GM23338 (cell line): ENCODE results near the gene ZNF292. TPM values are rescaled to one million over a fixed set of nuclear protein-coding genes. Genes with fewer than 3 reads are reported as not detected.

Experiments
- ATAC-seq: fragments of 200-7000 bp; cut with Tn5 transposase; 3 replicates; pipeline ENCODE4 v1.9.1; 2020
- DNase-seq: peaks from one replicate; pipeline ENCODE4 v3.0.0-alpha.2; 2015; ENCODE audit warnings: low spot score
- H2AFZ ChIP-seq: fragments of 200-600 bp; sonication (generic); 2 replicates; pipeline ENCODE4 v1.8.0; 2016; ENCODE audit warnings: antibody characterized with exemption, mild to moderate bottlenecking, moderate library complexity
- H3F3A ChIP-seq: fragments of 200-600 bp; sonication (generic); replicated peaks from 2 replicates; pipeline ENCODE4 v1.8.0; 2017; ENCODE audit warnings: antibody characterized with exemption, mixed run types, low read depth
- H3K27ac ChIP-seq: fragments of 200-600 bp; sonication (generic); 2 replicates; pipeline ENCODE4 v1.6.1; 2016; ENCODE audit warnings: low read depth
- H3K27me3 ChIP-seq: fragments of 200-600 bp; sonication (generic); 2 replicates; pipeline ENCODE4 v1.8.0; 2016; ENCODE audit warnings: mild to moderate bottlenecking, mixed run types, moderate library complexity; ENCODE audit not compliant: insufficient read depth
- H3K36me3 ChIP-seq: fragments of 200-600 bp; sonication (generic); 2 replicates; pipeline ENCODE4 v1.8.0; 2016; ENCODE audit warnings: mild to moderate bottlenecking; ENCODE audit not compliant: insufficient read depth
- H3K4me1 ChIP-seq: fragments of 200-600 bp; sonication (generic); 2 replicates; pipeline ENCODE4 v1.8.0; 2016; ENCODE audit warnings: mild to moderate bottlenecking, moderate library complexity; ENCODE audit not compliant: insufficient read depth
- H3K4me2 ChIP-seq: fragments of 200-600 bp; sonication (generic); 2 replicates; pipeline ENCODE4 v1.7.1; 2017; ENCODE audit warnings: mixed run types
- H3K4me3 ChIP-seq: fragments of 200-600 bp; sonication (generic); 2 replicates; pipeline ENCODE4 v1.6.1; 2016; ENCODE audit warnings: mixed run types
- H3K79me2 ChIP-seq: fragments of 200-600 bp; sonication (generic); replicated peaks from 2 replicates; pipeline ENCODE4 v1.8.0; 2017; ENCODE audit warnings: mild to moderate bottlenecking; ENCODE audit not compliant: insufficient read depth
- H3K9me2 ChIP-seq: fragments of 200-600 bp; sonication (generic); 2 replicates; pipeline ENCODE4 v1.8.0; 2017; ENCODE audit not compliant: insufficient read depth
- H4K20me1 ChIP-seq: fragments of 200-600 bp; sonication (generic); replicated peaks from 2 replicates; pipeline ENCODE4 v1.8.0; 2017; ENCODE audit warnings: mild to moderate bottlenecking; ENCODE audit not compliant: insufficient read depth
- H3K27ac Mint-ChIP-seq: 2 replicates; pipeline ENCODE4 v1.8.0; 2020; ENCODE audit warnings: inconsistent platforms, mild to moderate bottlenecking, moderate library complexity, mixed read lengths
- H3K27me3 Mint-ChIP-seq: 3 replicates; pipeline ENCODE4 v1.8.0; 2022; ENCODE audit warnings: low read depth, mild to moderate bottlenecking, moderate library complexity, mixed read lengths, inconsistent platforms; ENCODE audit not compliant: insufficient read depth, poor library complexity
- H3K36me3 Mint-ChIP-seq: 3 replicates; pipeline ENCODE4 v1.8.0; 2021; ENCODE audit warnings: low read depth, mild to moderate bottlenecking, inconsistent platforms, moderate library complexity, mixed read lengths
- H3K4me1 Mint-ChIP-seq: 3 replicates; pipeline ENCODE4 v1.8.0; 2020; ENCODE audit warnings: mild to moderate bottlenecking, inconsistent platforms, mixed read lengths
- H3K4me3 Mint-ChIP-seq: 3 replicates; pipeline ENCODE4 v1.8.0; 2021; ENCODE audit warnings: moderate library complexity, mild to moderate bottlenecking, inconsistent platforms, mixed read lengths
- H3K9me3 Mint-ChIP-seq: 3 replicates; pipeline ENCODE4 v1.8.0; 2020; ENCODE audit warnings: moderate library complexity, mild to moderate bottlenecking, inconsistent platforms, mixed read lengths
- EZH2 ChIP-seq: fragments of 200-600 bp; sonication (generic); IDR thresholded peaks from one replicate; pipeline ENCODE4 v1.8.0; 2017; ENCODE audit warnings: antibody characterized with exemption, mild to moderate bottlenecking, low read depth; ENCODE audit not compliant: unreplicated experiment
- EZH2phosphoT487 ChIP-seq: fragments of 200-600 bp; sonication (generic); IDR thresholded peaks from one replicate; pipeline ENCODE4 v1.8.1; 2018; ENCODE audit warnings: antibody characterized with exemption; ENCODE audit not compliant: unreplicated experiment
- JUNB ChIP-seq: IDR thresholded peaks from one replicate; pipeline ENCODE4 v1.6.1; 2016; ENCODE audit warnings: antibody characterized with exemption; ENCODE audit not compliant: unreplicated experiment
- NANOG ChIP-seq: IDR thresholded peaks from 2 replicates; pipeline ENCODE4 v1.6.1; 2016; ENCODE audit warnings: antibody characterized with exemption, borderline replicate concordance
- STAT1 ChIP-seq: IDR thresholded peaks from one replicate; pipeline ENCODE4 v1.6.1; 2016; ENCODE audit warnings: antibody characterized with exemption; ENCODE audit not compliant: unreplicated experiment
- ZNF114 ChIP-seq: fragments of 250-450 bp; sonication (Bioruptor Pico); IDR thresholded peaks from 2 replicates; pipeline ENCODE4 v1.5.0; 2020; ENCODE audit warnings: mild to moderate bottlenecking, moderate library complexity
- ZNF331 ChIP-seq: fragments of 250-450 bp; sonication (Bioruptor Pico); IDR thresholded peaks from 2 replicates; pipeline ENCODE4 v1.5.0; 2020; ENCODE audit warnings: low read depth, mild to moderate bottlenecking, moderate library complexity
- polyA plus RNA-seq: library from polyadenylated mRNA; unstranded; fragments of >200 nt; fragmentation: Nextera tagmentation; extraction: Ambion mirVana; gene quantifications from 2 replicates; pipeline ENCODE4 v1.2.1, GENCODE V29; 2016
- total RNA-seq: library from RNA; depleted of rRNA; stranded (reverse); fragments of >200 nt; shearing (Covaris generic); gene quantifications from 2 replicates; pipeline ENCODE4 v1.2.3, GENCODE V29; 2014
- TF ChIP-seq, protein P1 (sequence below), 2 experiments: fragments of 200-600 bp in 1 of 2; sonication (generic) in 1 of 2; conservative IDR thresholded peaks; 2 replicates each; pipeline versions ENCODE4 v1.5.1 to v1.6.1; 2016 to 2017; ENCODE audit warnings: antibody characterized with exemption in 2 of 2, low read depth in 2 of 2, mild to moderate bottlenecking in 2 of 2, moderate library complexity in 1 of 2
- TF ChIP-seq, protein P2 (sequence below): IDR thresholded peaks from 2 replicates; pipeline ENCODE4 v1.6.1; 2016; ENCODE audit warnings: antibody characterized with exemption

ZNF292 gene
- total and polyA plus RNA-seq, 2 experiments from 2014 or later = 45.7 to 67.9 TPM

DNA sequence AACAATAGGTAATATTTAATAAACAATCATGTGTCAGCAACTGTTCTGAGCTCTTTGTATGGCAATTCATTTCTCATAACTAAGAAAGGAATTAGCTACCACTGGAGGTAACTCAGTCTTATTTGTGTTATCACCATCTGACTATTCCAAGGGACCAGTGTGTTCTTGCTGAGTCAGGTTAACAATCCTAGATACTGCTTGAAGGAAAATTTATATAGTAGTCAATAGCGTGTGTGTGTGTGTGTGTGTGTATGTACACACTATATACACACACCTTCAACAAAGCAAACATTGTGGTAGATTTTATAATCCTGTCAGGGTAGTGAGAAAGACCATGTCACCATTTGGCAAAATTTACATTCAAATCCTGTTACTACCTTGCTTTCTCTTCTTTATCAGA lies 121.3 kb downstream of the ZNF292 start (continued):
- TF ChIP-seq, protein P1, sequence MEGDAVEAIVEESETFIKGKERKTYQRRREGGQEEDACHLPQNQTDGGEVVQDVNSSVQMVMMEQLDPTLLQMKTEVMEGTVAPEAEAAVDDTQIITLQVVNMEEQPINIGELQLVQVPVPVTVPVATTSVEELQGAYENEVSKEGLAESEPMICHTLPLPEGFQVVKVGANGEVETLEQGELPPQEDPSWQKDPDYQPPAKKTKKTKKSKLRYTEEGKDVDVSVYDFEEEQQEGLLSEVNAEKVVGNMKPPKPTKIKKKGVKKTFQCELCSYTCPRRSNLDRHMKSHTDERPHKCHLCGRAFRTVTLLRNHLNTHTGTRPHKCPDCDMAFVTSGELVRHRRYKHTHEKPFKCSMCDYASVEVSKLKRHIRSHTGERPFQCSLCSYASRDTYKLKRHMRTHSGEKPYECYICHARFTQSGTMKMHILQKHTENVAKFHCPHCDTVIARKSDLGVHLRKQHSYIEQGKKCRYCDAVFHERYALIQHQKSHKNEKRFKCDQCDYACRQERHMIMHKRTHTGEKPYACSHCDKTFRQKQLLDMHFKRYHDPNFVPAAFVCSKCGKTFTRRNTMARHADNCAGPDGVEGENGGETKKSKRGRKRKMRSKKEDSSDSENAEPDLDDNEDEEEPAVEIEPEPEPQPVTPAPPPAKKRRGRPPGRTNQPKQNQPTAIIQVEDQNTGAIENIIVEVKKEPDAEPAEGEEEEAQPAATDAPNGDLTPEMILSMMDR (conservative IDR thresholded peaks at IDR 0.05; ENCODE audit: low read depth in 2 of 2) = no peak
- TF ChIP-seq NANOG (no peak), ZNF114 (CRISPR knock-in tag) (no peak), ZNF331 (CRISPR knock-in tag) (no peak), EZH2phosphoT487 (no peak), STAT1 (no peak), EZH2 (no peak), JUNB (no peak)
- TF ChIP-seq, protein P2, sequence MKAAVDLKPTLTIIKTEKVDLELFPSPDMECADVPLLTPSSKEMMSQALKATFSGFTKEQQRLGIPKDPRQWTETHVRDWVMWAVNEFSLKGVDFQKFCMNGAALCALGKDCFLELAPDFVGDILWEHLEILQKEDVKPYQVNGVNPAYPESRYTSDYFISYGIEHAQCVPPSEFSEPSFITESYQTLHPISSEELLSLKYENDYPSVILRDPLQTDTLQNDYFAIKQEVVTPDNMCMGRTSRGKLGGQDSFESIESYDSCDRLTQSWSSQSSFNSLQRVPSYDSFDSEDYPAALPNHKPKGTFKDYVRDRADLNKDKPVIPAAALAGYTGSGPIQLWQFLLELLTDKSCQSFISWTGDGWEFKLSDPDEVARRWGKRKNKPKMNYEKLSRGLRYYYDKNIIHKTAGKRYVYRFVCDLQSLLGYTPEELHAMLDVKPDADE = no peak

DNA sequence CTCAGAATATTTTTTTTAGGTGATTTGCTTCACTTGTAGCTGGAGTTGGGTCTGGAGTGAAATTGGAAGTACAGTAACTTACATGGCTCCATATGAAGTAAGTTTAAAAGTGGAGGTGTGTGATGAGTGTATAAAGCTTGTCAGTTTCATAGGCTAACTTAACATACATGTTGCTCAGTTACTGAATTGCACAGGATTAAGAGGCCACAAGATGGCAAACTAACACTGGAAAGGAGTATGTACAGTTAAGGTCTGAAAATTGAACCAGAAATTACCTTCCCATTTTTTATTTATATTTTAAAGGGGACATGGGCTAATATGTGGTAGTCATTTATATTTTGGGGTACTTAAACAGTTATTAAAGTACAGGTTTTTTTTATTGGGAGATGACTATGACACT lies 121.8 kb downstream of the ZNF292 start:
- H3K9me2 ChIP-seq = 0 out of 2 replicates have a peak, but pooled peaks cover 4% of the 10 kb centered on the region
- H3K27ac ChIP-seq = no peak overlapping the region
- H2AFZ ChIP-seq = no peak overlapping the region
- Mint-ChIP-seq H3K36me3 (no peaks in the 10 kb centered on the region), H3K4me3 (no peak overlapping the region), H3K27me3 (no peaks in the 10 kb centered on the region), H3K9me3 (no peaks in the 10 kb centered on the region), H3K27ac (no peak overlapping the region), H3K4me1 (no peaks in the 10 kb centered on the region)
- TF ChIP-seq, protein P1 (conservative IDR thresholded peaks at IDR 0.05; ENCODE audit: low read depth in 2 of 2) = peak; percentile 36 to 43; a peak in 3 of 4 replicates
- TF ChIP-seq ZNF331 (CRISPR knock-in tag) = no peak
- no peaks in the 10 kb centered on the region for H3F3A ChIP-seq
- no peaks in the 10 kb centered on the region for H4K20me1 ChIP-seq
- H3K4me1 ChIP-seq = no peaks in the 10 kb centered on the region
- no peak overlapping the region for H3K4me3 ChIP-seq
- H3K79me2 ChIP-seq = no peaks in the 10 kb centered on the region
- ATAC-seq (no peak), DNase-seq (no peak)
- no peak overlapping the region for H3K4me2 ChIP-seq
- H3K27me3 ChIP-seq = no peaks in the 10 kb centered on the region
- no peaks in the 10 kb centered on the region for H3K36me3 ChIP-seq
